KMS-11 (cell line): ENCODE data around the gene CACNA2D1.

Experiments used
- H2AFZ ChIP-seq: fragments of 200-600 bp; sonication (generic); 2 replicates; pipeline ENCODE4 v1.6.1; 2016; ENCODE audit warnings: antibody characterized with exemption, mixed run types, low read depth
- H3K27ac ChIP-seq: fragments of 200-600 bp; sonication (generic); 2 replicates; pipeline ENCODE4 v1.6.1; 2016; ENCODE audit warnings: mild to moderate bottlenecking, mixed run types
- H3K27me3 ChIP-seq: fragments of 200-600 bp; sonication (generic); 2 replicates; pipeline ENCODE4 v1.6.1; 2017; ENCODE audit warnings: mild to moderate bottlenecking, low read depth, mixed run types, moderate library complexity; ENCODE audit not compliant: insufficient read depth
- H3K36me3 ChIP-seq: fragments of 200-600 bp; sonication (generic); 2 replicates; pipeline ENCODE4 v1.6.1; 2017; ENCODE audit warnings: mild to moderate bottlenecking, mixed run types; ENCODE audit not compliant: insufficient read depth
- H3K4me1 ChIP-seq: fragments of 200-600 bp; sonication (generic); 2 replicates; pipeline ENCODE4 v1.6.1; 2016; ENCODE audit warnings: mild to moderate bottlenecking, low read depth, mixed run types; ENCODE audit not compliant: poor library complexity, severe bottlenecking
- H3K4me2 ChIP-seq: fragments of 200-600 bp; sonication (generic); 2 replicates; pipeline ENCODE4 v1.7.0; 2016; ENCODE audit warnings: mild to moderate bottlenecking, mixed run types
- H3K4me3 ChIP-seq: fragments of 200-600 bp; sonication (generic); IDR thresholded peaks from 2 replicates; pipeline ENCODE4 v1.6.1; 2017; ENCODE audit warnings: low read depth, low read length, mixed read lengths; ENCODE audit not compliant: insufficient read depth
- H3K79me2 ChIP-seq: fragments of 200-600 bp; sonication (generic); 2 replicates; pipeline ENCODE4 v1.6.1; 2016; ENCODE audit warnings: low read depth, mixed run types; ENCODE audit not compliant: insufficient read depth
- H3K9ac ChIP-seq: fragments of 200-600 bp; sonication (generic); 2 replicates; pipeline ENCODE4 v1.6.1; 2016; ENCODE audit warnings: mild to moderate bottlenecking, mixed run types
- H4K20me1 ChIP-seq: fragments of 200-600 bp; sonication (generic); 2 replicates; pipeline ENCODE4 v1.6.1; 2016; ENCODE audit warnings: mild to moderate bottlenecking, mixed run types; ENCODE audit not compliant: insufficient read depth
- TF ChIP-seq, protein P1 (sequence below): fragments of 200-600 bp; sonication (generic); conservative IDR thresholded peaks from 2 replicates; pipeline ENCODE4 v1.6.1; 2017; ENCODE audit warnings: low read depth, mild to moderate bottlenecking, antibody characterized with exemption, low read length, moderate library complexity, mixed read lengths

The CACNA2D1 gene

DNA sequence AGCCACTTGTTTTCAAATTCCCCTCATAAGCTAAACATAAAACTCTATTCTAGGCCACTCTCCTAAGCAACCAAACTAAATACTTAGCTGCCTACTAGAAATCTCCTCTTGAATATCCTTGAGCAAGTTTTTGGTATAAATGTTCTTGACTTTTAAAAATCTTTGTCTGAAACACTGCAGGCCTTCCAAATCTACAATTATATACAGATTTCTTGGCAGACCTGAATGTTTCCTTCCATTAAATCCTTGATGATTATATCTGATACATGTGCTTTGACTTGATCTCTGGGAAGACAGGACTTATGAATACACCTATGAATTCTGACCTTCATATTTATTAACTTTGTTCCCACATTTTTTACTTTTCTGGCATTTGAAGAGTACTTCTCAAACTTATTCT lies 314.5 kb downstream of the CACNA2D1 start:
- Histone ChIP-seq H3K27ac (no peak overlapping the region), H4K20me1 (no peaks in the 10 kb centered on the region), H3K36me3 (no peaks in the 10 kb centered on the region), H3K79me2 (no peaks in the 10 kb centered on the region), H3K4me2 (no peak overlapping the region), H3K9ac (no peak overlapping the region), H3K4me3 (no peak overlapping the region), H2AFZ (no peak overlapping the region), H3K4me1 (no peaks in the 10 kb centered on the region), H3K27me3 (no peaks in the 10 kb centered on the region)
- TF ChIP-seq, protein P1, sequence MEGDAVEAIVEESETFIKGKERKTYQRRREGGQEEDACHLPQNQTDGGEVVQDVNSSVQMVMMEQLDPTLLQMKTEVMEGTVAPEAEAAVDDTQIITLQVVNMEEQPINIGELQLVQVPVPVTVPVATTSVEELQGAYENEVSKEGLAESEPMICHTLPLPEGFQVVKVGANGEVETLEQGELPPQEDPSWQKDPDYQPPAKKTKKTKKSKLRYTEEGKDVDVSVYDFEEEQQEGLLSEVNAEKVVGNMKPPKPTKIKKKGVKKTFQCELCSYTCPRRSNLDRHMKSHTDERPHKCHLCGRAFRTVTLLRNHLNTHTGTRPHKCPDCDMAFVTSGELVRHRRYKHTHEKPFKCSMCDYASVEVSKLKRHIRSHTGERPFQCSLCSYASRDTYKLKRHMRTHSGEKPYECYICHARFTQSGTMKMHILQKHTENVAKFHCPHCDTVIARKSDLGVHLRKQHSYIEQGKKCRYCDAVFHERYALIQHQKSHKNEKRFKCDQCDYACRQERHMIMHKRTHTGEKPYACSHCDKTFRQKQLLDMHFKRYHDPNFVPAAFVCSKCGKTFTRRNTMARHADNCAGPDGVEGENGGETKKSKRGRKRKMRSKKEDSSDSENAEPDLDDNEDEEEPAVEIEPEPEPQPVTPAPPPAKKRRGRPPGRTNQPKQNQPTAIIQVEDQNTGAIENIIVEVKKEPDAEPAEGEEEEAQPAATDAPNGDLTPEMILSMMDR: no peak

DNA sequence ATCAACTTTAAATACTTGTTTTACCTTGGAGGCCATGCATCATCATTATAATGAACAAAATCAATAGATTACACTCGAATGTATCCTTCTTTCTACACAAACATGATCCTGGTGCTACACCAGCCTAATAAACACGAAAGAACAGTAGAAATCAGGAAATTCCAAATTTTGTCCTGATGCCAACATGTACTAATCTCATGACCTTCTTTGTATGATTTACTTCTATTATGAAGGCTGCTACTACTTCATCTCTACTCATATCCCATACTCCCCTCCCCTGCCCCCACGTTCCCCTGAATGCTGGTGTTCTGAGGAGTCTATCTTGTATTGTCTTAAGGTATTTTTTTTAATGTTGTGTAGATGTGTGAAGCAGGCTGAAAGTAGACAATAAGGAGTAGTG lies 315.0 kb downstream of the CACNA2D1 start:
- Histone ChIP-seq H2AFZ (no peak overlapping the region), H4K20me1 (no peaks in the 10 kb centered on the region), H3K79me2 (no peaks in the 10 kb centered on the region), H3K9ac (no peak overlapping the region), H3K4me3 (no peak overlapping the region), H3K27me3 (no peaks in the 10 kb centered on the region), H3K36me3 (no peaks in the 10 kb centered on the region), H3K4me1 (no peaks in the 10 kb centered on the region), H3K4me2 (no peak overlapping the region), H3K27ac (no peak overlapping the region)
- TF ChIP-seq, protein P1: no peak

DNA sequence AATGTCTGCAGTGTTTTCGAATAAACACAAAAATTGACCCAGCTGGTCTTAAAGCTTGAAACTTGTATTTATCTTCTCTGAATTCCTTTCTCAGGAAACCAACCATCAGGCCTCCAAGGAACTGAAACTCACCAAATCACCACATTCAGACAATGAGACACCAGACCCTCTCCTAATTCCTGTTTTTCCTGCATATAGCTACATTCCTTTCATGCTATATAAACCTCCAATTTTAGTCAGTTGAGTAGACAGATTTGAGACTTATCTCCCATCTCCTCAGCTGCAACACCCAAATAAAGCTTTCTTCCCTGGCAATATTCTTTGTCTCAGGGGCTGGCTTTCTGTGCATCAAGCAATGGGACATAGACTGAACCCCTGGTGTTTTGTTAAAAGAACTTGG lies 317.0 kb downstream of the CACNA2D1 start:
- Histone ChIP-seq H3K27me3 (no peaks in the 10 kb centered on the region), H3K4me2 (no peak overlapping the region), H3K79me2 (no peaks in the 10 kb centered on the region), H4K20me1 (no peaks in the 10 kb centered on the region), H3K36me3 (no peaks in the 10 kb centered on the region), H3K9ac (no peak overlapping the region), H3K4me3 (no peak overlapping the region), H3K4me1 (no peaks in the 10 kb centered on the region), H2AFZ (no peak overlapping the region), H3K27ac (no peak overlapping the region)
- TF ChIP-seq, protein P1: no peak

DNA sequence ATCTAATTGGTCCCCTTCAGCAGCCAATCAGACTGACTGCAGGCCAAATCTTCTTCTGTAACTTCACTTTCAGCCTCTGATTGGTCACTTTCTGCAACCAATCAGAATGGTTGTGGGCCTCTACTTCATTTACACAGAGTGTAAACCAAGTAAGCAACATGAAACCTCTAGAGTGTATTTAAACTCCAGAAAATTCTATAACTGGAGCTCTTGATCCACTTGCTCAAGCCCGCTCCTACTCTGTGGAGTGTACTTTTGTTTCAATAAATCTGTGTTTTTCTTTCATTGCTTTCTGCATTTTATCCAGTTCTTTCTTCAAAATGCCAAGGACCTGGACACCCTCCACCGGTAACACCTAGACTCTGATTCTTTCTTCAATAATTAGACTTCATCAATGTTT lies 319.1 kb downstream of the CACNA2D1 start:
- Histone ChIP-seq H3K9ac (no peak overlapping the region), H2AFZ (no peak overlapping the region), H3K27ac (no peak overlapping the region), H3K36me3 (no peaks in the 10 kb centered on the region), H3K79me2 (no peaks in the 10 kb centered on the region), H3K4me1 (no peaks in the 10 kb centered on the region), H4K20me1 (no peaks in the 10 kb centered on the region), H3K27me3 (no peaks in the 10 kb centered on the region), H3K4me3 (no peak overlapping the region), H3K4me2 (no peak overlapping the region)
- TF ChIP-seq, protein P1: no peak
